PC-9 (cell line): ENCODE measurements around the gene TTC38. TPM values are rescaled to one million over a fixed set of nuclear protein-coding genes. Genes with fewer than 3 reads are reported as not detected.
A peak's percentile ranks its signal among the peaks of the same experiment; 100 is the strongest.

Source experiments
- Bru-seq: library from RNA; stranded (reverse); fragments of 400-500 nt; gene quantifications from one replicate; lab custom pipeline; 2021; lab: Mats Ljungman, UMichigan
- BruChase-seq, 2 experiments: library from RNA; stranded (reverse); fragments of 400-500 nt; gene quantifications; one replicate each; lab custom pipeline; 2021; lab: Mats Ljungman, UMichigan
- BruUV-seq: library from RNA; stranded (reverse); fragments of 400-500 nt; replicated peaks from 2 replicates; lab custom pipeline; 2021; lab: Mats Ljungman, UMichigan
- CTCF ChIA-PET: fragments of 300-600 bp; sonication (Branson Sonifier 250); formaldehyde crosslinking; loops from one replicate; lab custom pipeline; 2022; ENCODE audit warnings: antibody characterized with exemption; lab: Charles Lee
- POLR2A ChIA-PET: fragments of 300-600 bp; sonication (Branson Sonifier 250); formaldehyde crosslinking; loops from one replicate; lab custom pipeline; 2022; ENCODE audit warnings: antibody characterized with exemption; ENCODE audit not compliant: unreplicated experiment; lab: Charles Lee
- DNase-seq, 2 experiments: peaks; one replicate each; pipeline versions ENCODE4 v3.0.0 to v3.0.0-alpha.2; 2015 to 2022; ENCODE audit warnings: mixed read lengths in 1 of 2
- H2AFZ ChIP-seq: fragments of 200-600 bp; sonication (generic); 2 replicates; pipeline ENCODE4 v1.8.1; 2017; ENCODE audit warnings: antibody characterized with exemption
- H3F3A ChIP-seq: fragments of 200-600 bp; sonication (generic); 2 replicates; pipeline ENCODE4 v1.8.1; 2017; ENCODE audit warnings: antibody characterized with exemption, mild to moderate bottlenecking, low read depth; ENCODE audit not compliant: insufficient read depth
- H3K27ac ChIP-seq: fragments of 200-600 bp; sonication (generic); 2 replicates; pipeline ENCODE4 v1.6.1; 2016; ENCODE audit warnings: mixed run types
- H3K27me3 ChIP-seq: fragments of 200-600 bp; sonication (generic); 2 replicates; pipeline ENCODE4 v1.6.1; 2016; ENCODE audit warnings: low read depth, mixed run types; ENCODE audit not compliant: insufficient read depth
- H3K36me3 ChIP-seq: fragments of 200-600 bp; sonication (generic); 2 replicates; pipeline ENCODE4 v1.6.1; 2016; ENCODE audit warnings: low read depth, mixed run types
- H3K4me1 ChIP-seq: fragments of 200-600 bp; sonication (generic); replicated peaks from 2 replicates; pipeline ENCODE4 v1.6.1; 2016; ENCODE audit warnings: mixed run types; ENCODE audit not compliant: insufficient read depth
- H3K4me2 ChIP-seq: fragments of 200-600 bp; sonication (generic); 2 replicates; pipeline ENCODE4 v1.6.1; 2017; ENCODE audit warnings: mixed run types
- H3K4me3 ChIP-seq: fragments of 200-600 bp; sonication (generic); 2 replicates; pipeline ENCODE4 v1.6.1; 2016; ENCODE audit warnings: mixed run types
- H3K79me2 ChIP-seq: fragments of 200-600 bp; sonication (generic); 2 replicates; pipeline ENCODE4 v1.6.1; 2017; ENCODE audit warnings: low read depth, mixed run types
- H3K9me2 ChIP-seq: fragments of 200-600 bp; sonication (generic); 2 replicates; pipeline ENCODE4 v1.8.1; 2017; ENCODE audit warnings: mild to moderate bottlenecking; ENCODE audit not compliant: insufficient read depth
- H3K9me3 ChIP-seq: fragments of 200-600 bp; sonication (generic); 2 replicates; pipeline ENCODE4 v1.8.1; 2016; ENCODE audit warnings: low read depth; ENCODE audit not compliant: insufficient read depth
- H4K20me1 ChIP-seq: fragments of 200-600 bp; sonication (generic); 2 replicates; pipeline ENCODE4 v1.8.1; 2017; ENCODE audit not compliant: insufficient read depth
- CTCF ChIP-seq: fragments of 200-600 bp; sonication (generic); conservative IDR thresholded peaks from 2 replicates; pipeline ENCODE4 v1.6.1; 2017; ENCODE audit warnings: mixed run types, antibody characterized with exemption, mild to moderate bottlenecking, moderate library complexity
- EZH2 ChIP-seq: fragments of 200-600 bp; sonication (generic); IDR thresholded peaks from 2 replicates; pipeline ENCODE4 v1.8.0; 2017; ENCODE audit warnings: antibody characterized with exemption, low read depth
- intact Hi-C: fragments of 100-400 bp; cut with micrococcal nuclease; formaldehyde crosslinking; loops from one replicate; pipeline ENCODE4 v1.10.0; 2022; ENCODE audit not compliant: unreplicated experiment
- long read RNA-seq: library from polyadenylated mRNA; stranded (forward); transcript quantifications from one replicate; pipeline ENCODE4 v2.0.0, GENCODE V29; 2022
- total RNA-seq: library from RNA; stranded (reverse); gene quantifications from 2 replicates; pipeline ENCODE4 v1.2.3, GENCODE V29; 2021

TTC38 gene
- total RNA-seq (13.1 and 15.2 TPM in 2 replicates), Bru-seq, nascent RNA (percentile 47 among the genes with signal in this experiment), BruChase-seq, experiment 1, labeled RNA remaining after a 2-hour chase (percentile 46 among the genes with signal in this experiment), BruChase-seq, experiment 2, labeled RNA remaining after a 6-hour chase (percentile 56 among the genes with signal in this experiment)
- long read RNA-seq, transcript TTC38-201 (14 exons, 2,610 nt) = major isoform, 7 of 12 reads
- long read RNA-seq, partial matches to known transcripts = 0 of 12 reads
- long read RNA-seq, other reads (novel, unspliced or antisense) = 4 of 12 reads

- peak; percentile 82 to 89 for DNase-seq
- Histone ChIP-seq H3K4me3 (peak within 1 kb of the TSS; percentile 85), H2AFZ (peak within 1 kb of the TSS; percentile 92), H3K36me3 (no peaks in the 10 kb centered on the region), H3K9me3 (peaks cover 3% of the 10 kb centered on the region; the same call in 1 of the 2 replicates), H3K9me2 (no peaks in the 10 kb centered on the region), H3K4me1 (peaks cover 16% of the 10 kb centered on the region; the same call in 1 of the 2 replicates), H3K4me2 (peak within 1 kb of the TSS; percentile 93), H3F3A (no peaks in the 10 kb centered on the region), H3K27me3 (no peaks in the 10 kb centered on the region), H3K27ac (no peak within 1 kb of the TSS), H3K79me2 (peaks cover 4% of the 10 kb centered on the region; the same call in 1 of the 2 replicates), H4K20me1 (no peaks in the 10 kb centered on the region)
- intact Hi-C loops = no loop called here
- ChIA-PET POLR2A (interaction anchor here (0.6 to 0.8 kb wide), 3 partner anchors 17 to 197 kb away, joined by 3 to 9 read pairs (median 5); no protein-coding TSS in a partner anchor), CTCF (no interaction called here)
- BruUV-seq = no TSS peak
- TF ChIP-seq CTCF = no peak
- TF ChIP-seq EZH2 = no peak
Measured at GRCh38 chr22:46267431-46268279, at the start of gene TTC38. Gene TTC38, plus strand, starts transcription at chr22:46268008. Its CDS starts 32 bp downstream, at chr22:46268040.

GRCh38 chr22:46219636-46220035, 48.2 kb upstream of the TTC38 start:
- Histone ChIP-seq H3K4me1 (no peaks in the 10 kb centered on the region), H4K20me1 (no peaks in the 10 kb centered on the region), H3K4me2 (no peak overlapping the region), H3K36me3 (0 out of 2 replicates have a peak, but pooled peaks cover 6% of the 10 kb centered on the region), H3F3A (no peaks in the 10 kb centered on the region), H3K27ac (no peak overlapping the region), H3K9me3 (no peaks in the 10 kb centered on the region), H3K9me2 (no peaks in the 10 kb centered on the region), H3K27me3 (no peaks in the 10 kb centered on the region), H3K79me2 (no peaks in the 10 kb centered on the region), H3K4me3 (no peak overlapping the region), H2AFZ (no peak overlapping the region)
- ChIA-PET POLR2A (no interaction called here), CTCF (no interaction called here)
- TF ChIP-seq EZH2 (no peak), CTCF (no peak)
- no TSS peak for BruUV-seq
- no peak for DNase-seq
- intact Hi-C loops = no loop called here

GRCh38 chr22:46220921-46221320, 46.9 kb upstream of the TTC38 start:
- Histone ChIP-seq H3K9me2 (no peaks in the 10 kb centered on the region), H3K4me2 (no peak overlapping the region), H3K4me1 (no peaks in the 10 kb centered on the region), H3K36me3 (0 out of 2 replicates have a peak, but pooled peaks cover 6% of the 10 kb centered on the region), H3K79me2 (no peaks in the 10 kb centered on the region), H3F3A (peaks cover 7% of the 10 kb centered on the region; the same call in 1 of the 2 replicates), H3K9me3 (no peaks in the 10 kb centered on the region), H3K4me3 (no peak overlapping the region), H2AFZ (no peak overlapping the region), H3K27ac (no peak overlapping the region), H3K27me3 (no peaks in the 10 kb centered on the region), H4K20me1 (no peaks in the 10 kb centered on the region)
- TF ChIP-seq EZH2 (no peak), CTCF (no peak)
- BruUV-seq = no TSS peak
- ChIA-PET POLR2A (no interaction called here), CTCF (no interaction called here)
- DNase-seq = no peak
- intact Hi-C loops = no loop called here
